GM19240 (cell line): ENCODE measurements around the gene TSSK6.

Source experiments
- DNase-seq: peaks from one replicate; pipeline ENCODE4 v3.0.0; 2011; ENCODE audit warnings: low spot score; ENCODE audit not compliant: insufficient read length

TSSK6 gene

GRCh38 chr19:19505669-19506326 lies 9.6 kb downstream of the TSSK6 start:
- no peak for DNase-seq

DNA sequence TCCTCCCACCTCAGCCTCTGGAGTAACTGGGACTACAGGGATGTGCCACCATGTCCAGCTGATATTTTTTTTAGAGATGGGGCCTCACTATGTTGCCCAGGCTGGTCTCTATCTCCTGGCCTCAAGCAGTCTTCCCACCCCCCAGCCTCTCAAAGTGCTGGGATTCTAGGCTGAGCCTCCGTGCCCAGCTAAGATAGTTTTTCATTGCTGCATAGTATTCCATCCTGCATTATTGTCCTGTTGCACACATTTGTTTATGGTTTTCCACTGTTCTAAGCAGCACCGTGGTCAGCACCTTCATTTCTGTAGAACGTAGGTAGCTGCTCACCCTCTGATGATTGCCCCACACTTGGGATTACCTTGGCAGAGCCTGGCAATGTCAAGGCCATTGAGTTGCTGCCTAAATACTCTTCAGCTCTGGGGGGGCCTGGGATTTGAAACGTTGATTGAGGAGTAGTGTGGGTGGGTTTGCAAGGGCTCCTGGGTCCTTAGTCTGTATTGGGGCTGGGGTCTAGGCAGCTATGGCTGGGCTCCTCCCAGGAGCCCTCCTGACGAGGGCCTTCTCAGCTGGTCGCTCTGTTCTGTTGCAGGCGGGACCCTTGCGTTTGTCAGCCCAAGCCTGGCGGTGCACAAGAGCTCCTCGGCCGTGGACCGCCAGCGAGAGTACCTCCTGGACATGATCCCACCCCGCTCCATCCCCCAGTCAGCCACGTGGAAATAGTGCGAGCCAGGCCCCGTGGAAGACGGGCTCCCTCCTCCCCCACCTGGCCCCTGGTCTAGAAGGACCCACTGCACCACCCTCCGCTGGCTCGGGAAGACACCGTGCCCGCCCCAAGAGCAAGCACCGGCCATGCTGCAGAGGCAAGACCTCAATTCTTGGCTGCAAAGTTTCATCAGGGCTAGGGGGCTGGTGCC lies 10.3 kb downstream of the TSSK6 start:
- DNase-seq = no peak

DNA sequence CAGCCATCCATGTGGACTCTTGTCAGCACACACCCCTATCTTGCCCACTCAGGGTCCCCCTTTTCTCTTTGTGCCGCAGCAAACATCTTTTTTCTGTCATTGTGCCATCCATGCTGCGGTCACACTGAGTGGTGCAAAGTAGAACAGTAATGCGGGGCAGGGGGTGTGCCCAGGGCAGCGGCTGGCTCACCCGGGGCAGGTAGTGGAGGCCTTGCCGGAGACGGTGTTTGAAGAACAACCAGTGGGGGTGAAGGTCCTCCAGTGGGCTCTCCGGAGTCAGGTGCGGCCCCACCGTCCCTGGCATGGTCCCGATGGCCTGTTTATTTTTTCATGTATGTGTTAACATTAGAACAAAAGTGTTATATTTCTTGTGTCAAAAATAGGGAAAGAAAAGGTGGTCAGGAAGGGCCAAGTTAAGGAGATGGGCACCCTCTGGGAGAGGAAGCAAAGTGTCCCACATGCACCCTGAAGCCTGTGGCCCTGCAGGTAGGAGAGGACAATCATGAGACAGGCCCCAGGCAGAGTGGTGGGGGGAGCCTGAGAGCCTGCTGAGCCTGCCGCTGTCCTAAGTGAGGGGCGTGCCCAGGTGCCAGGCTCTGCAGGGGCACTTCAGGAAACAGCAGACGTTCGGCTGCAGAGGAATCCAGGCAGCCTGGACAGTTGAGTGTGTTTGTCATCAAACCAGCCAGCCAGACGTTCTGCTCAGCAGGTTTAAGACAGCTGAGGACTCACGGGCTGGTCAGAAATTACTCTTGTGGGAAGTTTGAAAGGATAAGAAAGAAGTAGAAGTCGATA lies 12.3 kb downstream of the TSSK6 start:
- no peak for DNase-seq

DNA sequence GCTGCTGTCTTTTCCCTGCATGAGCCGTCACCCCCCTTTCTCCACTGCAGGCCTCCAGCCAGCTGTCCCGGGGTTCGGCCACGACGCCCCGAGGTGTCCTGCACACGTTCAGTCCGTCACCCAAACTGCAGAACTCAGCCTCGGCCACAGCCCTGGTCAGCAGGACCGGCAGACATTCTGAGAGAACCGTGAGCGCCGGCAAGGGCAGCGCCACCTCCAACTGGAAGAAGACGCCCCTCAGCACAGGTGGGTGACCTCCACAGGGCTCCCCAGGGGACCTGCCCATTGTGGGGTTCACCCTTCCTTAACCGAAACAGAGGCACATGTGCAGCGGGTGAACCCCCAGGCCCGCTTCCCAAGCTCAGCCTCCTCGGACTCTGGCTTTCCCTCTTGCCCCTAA lies 13.1 kb downstream of the TSSK6 start:
- DNase-seq = no peak

DNA sequence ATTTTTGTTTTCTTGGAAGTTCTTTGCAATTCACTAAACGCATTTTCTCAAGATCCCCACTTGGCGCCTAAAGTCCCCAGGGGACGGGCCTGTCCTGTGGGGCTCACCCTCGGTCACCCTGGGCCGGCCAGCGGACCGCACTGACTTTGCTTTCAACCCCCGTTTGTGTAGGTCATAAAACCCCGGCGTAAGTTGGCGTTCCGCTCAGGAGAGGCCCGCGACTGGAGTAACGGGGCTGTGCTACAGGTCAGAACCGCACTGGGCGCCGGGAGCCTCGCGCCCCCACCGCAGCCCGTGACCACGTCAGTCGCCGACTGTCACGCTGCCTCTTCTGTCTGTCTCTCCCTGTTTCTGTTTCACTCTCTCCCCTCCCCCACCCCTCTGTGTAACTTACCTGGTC lies 13.6 kb downstream of the TSSK6 start:
- DNase-seq = no peak

GRCh38 chr19:19500975-19501644 lies 14.2 kb downstream of the TSSK6 start:
- DNase-seq = no peak

- no peak for DNase-seq
Observed at GRCh38 chr19:19499272-19499995, 15.9 kb downstream of the TSSK6 start.

GRCh38 chr19:19498255-19498991 lies 16.9 kb downstream of the TSSK6 start:
- DNase-seq = no peak

DNA sequence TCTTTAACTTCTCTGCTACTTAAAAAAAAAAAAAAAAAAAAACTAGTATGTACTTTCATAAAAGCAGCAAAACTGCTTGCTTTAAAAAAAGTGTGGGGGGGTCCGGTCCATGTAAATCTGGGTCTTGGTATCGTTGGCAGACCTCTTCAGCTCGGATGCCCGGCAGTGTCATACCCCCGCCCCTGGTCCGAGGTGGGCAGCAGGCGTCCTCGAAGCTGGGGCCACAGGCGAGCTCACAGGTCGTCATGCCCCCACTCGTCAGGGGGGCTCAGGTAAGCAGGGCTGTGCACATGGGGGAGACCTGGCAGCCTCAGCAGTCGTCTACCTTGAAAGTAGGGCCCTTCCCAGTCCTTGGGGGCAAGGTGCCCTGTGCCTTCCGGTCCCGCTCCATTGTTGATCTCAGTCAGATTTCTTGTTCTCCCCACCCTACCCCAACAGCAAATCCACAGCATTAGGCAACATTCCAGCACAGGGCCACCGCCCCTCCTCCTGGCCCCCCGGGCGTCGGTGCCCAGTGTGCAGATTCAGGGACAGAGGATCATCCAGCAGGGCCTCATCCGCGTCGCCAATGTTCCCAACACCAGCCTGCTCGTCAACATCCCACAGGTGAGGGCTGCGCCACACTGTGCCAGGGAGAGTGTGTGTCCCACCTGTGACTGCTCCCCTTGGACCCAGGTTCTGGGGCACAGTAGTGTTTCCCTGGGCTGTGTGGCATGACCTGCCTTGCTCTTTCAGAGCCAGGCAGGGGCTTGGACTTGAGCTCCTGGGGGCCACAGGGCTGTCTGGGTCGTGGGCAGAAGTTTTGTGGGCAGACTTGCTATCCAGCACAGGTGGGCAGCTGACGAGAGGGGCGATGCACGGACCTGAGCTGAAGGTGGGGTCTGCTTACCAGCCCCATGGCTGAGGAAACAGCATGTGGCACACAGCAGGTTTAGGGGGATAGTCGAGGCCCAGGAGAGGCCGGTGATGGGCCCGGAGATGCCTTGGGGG lies 19.4 kb downstream of the TSSK6 start:
- no peak for DNase-seq

DNA sequence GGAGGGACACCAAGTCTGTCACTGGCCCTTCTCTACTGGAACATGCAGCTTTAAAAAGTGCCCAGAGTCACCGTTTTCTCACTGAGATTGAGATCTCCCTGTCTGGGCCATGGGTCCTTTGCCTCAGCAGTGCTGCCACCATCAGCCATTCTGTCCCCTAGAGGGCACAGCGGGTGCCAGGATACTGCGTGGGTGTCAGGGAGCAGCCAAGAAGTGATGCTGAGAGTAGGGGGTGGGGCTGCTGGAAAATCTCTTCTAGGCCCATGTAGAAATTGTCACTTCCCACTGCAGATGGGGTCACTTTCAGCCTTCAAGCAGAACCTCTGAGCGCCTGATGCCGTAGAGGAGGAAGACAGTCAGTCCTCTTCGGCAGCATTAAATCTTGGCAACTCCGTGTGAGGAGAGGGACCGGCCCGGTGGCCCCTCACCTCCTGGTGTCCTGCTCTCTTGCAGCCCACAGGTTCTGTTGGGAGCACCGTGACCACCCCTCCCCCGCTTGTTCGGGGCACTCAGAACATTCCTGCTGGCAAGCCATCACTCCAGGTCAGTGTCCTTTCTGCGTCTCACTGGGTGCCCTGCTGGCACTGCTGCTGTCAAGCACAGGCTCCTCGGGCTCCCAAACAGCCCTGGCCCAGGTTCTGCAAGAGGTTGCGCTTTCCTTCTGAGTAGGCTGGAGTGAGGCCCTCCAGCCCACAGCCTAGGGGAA lies 21.4 kb downstream of the TSSK6 start:
- no peak for DNase-seq

GRCh38 chr19:19492026-19492610 lies 23.2 kb downstream of the TSSK6 start:
- no peak for DNase-seq

GRCh38 chr19:19491321-19492025 lies 23.9 kb downstream of the TSSK6 start:
- no peak for DNase-seq

GRCh38 chr19:19490214-19490968 lies 25.0 kb downstream of the TSSK6 start:
- peak; percentile 94 for DNase-seq

DNA sequence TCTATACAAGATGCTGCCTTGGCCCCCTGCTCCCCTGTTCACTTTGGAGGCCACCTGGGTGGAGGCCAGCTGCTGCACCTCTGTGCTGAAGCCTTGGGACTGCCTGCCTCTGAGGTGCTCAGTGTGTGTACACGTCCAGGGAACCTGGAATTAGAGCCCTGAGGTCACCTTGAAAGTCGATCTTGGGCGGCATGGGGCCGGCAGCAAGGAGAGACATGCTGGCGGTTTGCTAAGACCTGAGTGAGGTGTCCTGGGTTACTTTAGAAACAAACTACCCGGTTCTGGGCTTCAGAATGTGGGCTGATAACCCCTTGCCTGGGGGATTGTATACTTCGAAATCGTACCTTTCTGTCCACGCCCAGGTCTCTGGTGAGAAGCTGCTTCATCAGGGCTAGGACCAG lies 25.5 kb downstream of the TSSK6 start:
- DNase-seq = no peak

- DNase-seq = peak; percentile 70
Observed at GRCh38 chr19:19488875-19489690, 26.3 kb downstream of the TSSK6 start.
